CD14-positive monocyte (primary cell): ENCODE results near the gene RPL38. TPM values are rescaled to one million over a fixed set of nuclear protein-coding genes. Genes with fewer than 3 reads are reported as not detected.

Experiments used
- DNase-seq, 3 donors: peaks; one replicate each; pipeline ENCODE4 v3.0.0-alpha.2; 2011 to 2022
- H2AFZ ChIP-seq: 2 replicates; pipeline ENCODE4 v1.6.0; 2012; ENCODE audit warnings: mild to moderate bottlenecking, low read depth, low read length, inconsistent platforms; ENCODE audit not compliant: insufficient read depth, poor library complexity, severe bottlenecking
- H3K27ac ChIP-seq, 2 donors: 1 replicate in 1 of 2; 2 replicates in 1 of 2; pipeline ENCODE4 v1.5.1; 2012 to 2013; ENCODE audit warnings: low read length in 2 of 2, control low read depth in 1 of 2, inconsistent platforms in 1 of 2, low read depth in 1 of 2, mild to moderate bottlenecking in 1 of 2
- H3K27me3 ChIP-seq, 2 donors: one replicate each; pipeline versions ENCODE4 v1.6.0 to v1.6.1; 2011 to 2013; ENCODE audit warnings: low read length in 2 of 2; ENCODE audit not compliant: control insufficient read depth in 2 of 2, insufficient read depth in 2 of 2
- H3K36me3 ChIP-seq, 2 donors: replicated peaks in 1 of 2; 1 replicate in 1 of 2; 2 replicates in 1 of 2; pipeline versions ENCODE4 v1.5.1 to v1.6.1; 2012 to 2013; ENCODE audit warnings: low read length in 2 of 2, control low read depth in 1 of 2, inconsistent platforms in 1 of 2, mild to moderate bottlenecking in 1 of 2; ENCODE audit not compliant: insufficient read depth in 2 of 2, control insufficient read depth in 1 of 2
- H3K4me1 ChIP-seq, 2 donors: 1 replicate in 1 of 2; 2 replicates in 1 of 2; pipeline versions ENCODE4 v1.5.1 to v1.6.1; 2012 to 2013; ENCODE audit warnings: low read length in 2 of 2, control low read depth in 1 of 2, inconsistent platforms in 1 of 2, mild to moderate bottlenecking in 1 of 2, moderate library complexity in 1 of 2; ENCODE audit not compliant: insufficient read depth in 2 of 2, control insufficient read depth in 1 of 2
- H3K4me2 ChIP-seq: replicated peaks from 2 replicates; pipeline ENCODE3; 2012; ENCODE audit warnings: low read length, moderate library complexity, mild to moderate bottlenecking; ENCODE audit not compliant: poor library complexity, severe bottlenecking; ENCODE audit errors: extremely low read depth
- H3K4me3 ChIP-seq, 3 experiments: fragments of 200-600 bp in 1 of 3; sonication (generic) in 1 of 3; replicated peaks in 1 of 3; 1 replicate in 2 of 3; 2 replicates in 1 of 3; pipeline ENCODE4 v1.5.1; 2011 to 2013; ENCODE audit warnings: low read length in 3 of 3, mild to moderate bottlenecking in 3 of 3, control low read depth in 2 of 3, low read depth in 2 of 3, inconsistent platforms in 1 of 3, moderate library complexity in 1 of 3
- H3K79me2 ChIP-seq: 2 replicates; pipeline ENCODE4 v1.6.0; 2012; ENCODE audit warnings: mild to moderate bottlenecking, control low read depth, inconsistent platforms, low read length, moderate library complexity; ENCODE audit not compliant: insufficient read depth
- H3K9ac ChIP-seq: 2 replicates; pipeline ENCODE4 v1.6.0; 2017; ENCODE audit warnings: low read length, mild to moderate bottlenecking; ENCODE audit not compliant: insufficient read depth, poor library complexity, severe bottlenecking
- H3K9me3 ChIP-seq, 2 donors: replicated peaks in 1 of 2; 1 replicate in 1 of 2; 2 replicates in 1 of 2; pipeline versions ENCODE4 v1.5.1 to v1.6.1; 2012 to 2013; ENCODE audit warnings: low read length in 2 of 2, control low read depth in 1 of 2; ENCODE audit not compliant: control insufficient read depth in 1 of 2, insufficient read depth in 1 of 2
- H4K20me1 ChIP-seq: 2 replicates; pipeline ENCODE4 v1.6.0; 2012; ENCODE audit warnings: mild to moderate bottlenecking, low read length, control low read depth, moderate library complexity; ENCODE audit not compliant: insufficient read depth
- H3K27ac Mint-ChIP-seq, 7 donors: one replicate each; pipeline ENCODE4 v1.8.0; 2020; ENCODE audit warnings: mild to moderate bottlenecking in 7 of 7, mixed read lengths in 7 of 7, moderate library complexity in 6 of 7, inconsistent platforms in 2 of 7
- H3K27me3 Mint-ChIP-seq, 3 donors: one replicate each; pipeline ENCODE4 v1.8.0; 2021 to 2022; ENCODE audit warnings: low read depth in 3 of 3, mild to moderate bottlenecking in 3 of 3, mixed read lengths in 3 of 3, moderate library complexity in 3 of 3, inconsistent platforms in 1 of 3
- H3K36me3 Mint-ChIP-seq, 2 donors: one replicate each; pipeline ENCODE4 v1.8.0; 2020; ENCODE audit warnings: mixed read lengths in 2 of 2, inconsistent platforms in 1 of 2, mild to moderate bottlenecking in 1 of 2
- H3K4me1 Mint-ChIP-seq: one replicate; pipeline ENCODE4 v1.8.0; 2020; ENCODE audit warnings: mild to moderate bottlenecking, mixed read lengths
- H3K4me3 Mint-ChIP-seq, 2 donors: one replicate each; pipeline ENCODE4 v1.8.0; 2020; ENCODE audit warnings: mild to moderate bottlenecking in 2 of 2, mixed read lengths in 2 of 2, moderate library complexity in 1 of 2
- H3K9me3 Mint-ChIP-seq, 7 donors: one replicate each; pipeline ENCODE4 v1.8.0; 2020 to 2022; ENCODE audit warnings: mixed read lengths in 7 of 7, mild to moderate bottlenecking in 6 of 7, moderate library complexity in 6 of 7, inconsistent platforms in 2 of 7
- CTCF ChIP-seq: fragments of 200-600 bp; IDR thresholded peaks from one replicate; pipeline ENCODE4 v1.8.0; 2022; ENCODE audit warnings: antibody characterized with exemption, mild to moderate bottlenecking
- WGBS: methylation state at CpG from one replicate; pipeline ENCODE4 v1.1.5; 2013; ENCODE audit warnings: missing lambda C conversion rate; ENCODE audit not compliant: insufficient coverage; 5-methylcytosine and 5-hydroxymethylcytosine counted together
- intact Hi-C, 2 donors: fragments of 100-400 bp; cut with micrococcal nuclease; formaldehyde crosslinking; loops; one replicate each; pipeline versions ENCODE4 v1.15.0 to v1.15.1; 2023
- polyA plus RNA-seq, 3 donors: library from polyadenylated mRNA; depleted of rRNA in 1 of 3; unstranded in 2 of 3; stranded (reverse) in 1 of 3; fragments of 300-500 nt in 2 of 3; fragments of >200 nt in 1 of 3; fragmentation: Illumina TruSeq in 2 of 3; gene quantifications; 1 replicate in 2 of 3; 2 replicates in 1 of 3; pipeline ENCODE4 v1.2.3, GENCODE V29; 2012 to 2021

The RPL38 gene
- polyA plus RNA-seq, 3 donors = 379 to 1,070 (median 919) TPM

- Mint-ChIP-seq H3K27ac (peak overlapping the region in 3 of 7 donors; percentile 19 to 82 (median 74)), H3K9me3 (peaks cover 0 to 2% (median 0%) of the 10 kb centered on the region in 7 donors), H3K4me1 (peaks cover 48% of the 10 kb centered on the region), H3K27me3 (peaks cover 0 to 12% (median 8%) of the 10 kb centered on the region in 3 donors), H3K36me3 (peaks cover 47 to 62% of the 10 kb centered on the region in 2 donors), H3K4me3 (no peak overlapping the region)
- H3K79me2 ChIP-seq = peaks cover 75% of the 10 kb centered on the region
- no peak overlapping the region for H3K4me2 ChIP-seq
- H3K4me1 ChIP-seq = peaks cover 27 to 32% of the 10 kb centered on the region in 2 donors
- H2AFZ ChIP-seq = no peak overlapping the region
- WGBS = 93% methylated on average over 3 of the region's 5 CpGs
- H3K36me3 ChIP-seq = peaks cover 55 to 67% of the 10 kb centered on the region in 2 donors
- H3K9me3 ChIP-seq = no peaks in the 10 kb centered on the region
- H3K9ac ChIP-seq = no peak overlapping the region
- no peak overlapping the region for H3K27ac ChIP-seq
- H4K20me1 ChIP-seq = peaks cover 78% of the 10 kb centered on the region
- no peak for TF ChIP-seq CTCF
- no peak for DNase-seq
- no peak overlapping the region for H3K4me3 ChIP-seq
- intact Hi-C loops = no loop called here
- peaks cover 0 to 7% of the 10 kb centered on the region in 2 donors for H3K27me3 ChIP-seq
These were observed 2.9 kb downstream of the RPL38 start for GRCh38 chr17:74206332-74206818.

- no peaks in the 10 kb centered on the region for H3K27me3 Mint-ChIP-seq
- Histone ChIP-seq H4K20me1 (peaks cover 87% of the 10 kb centered on the region), H2AFZ (no peak overlapping the region), H3K36me3 (peaks cover 47 to 59% of the 10 kb centered on the region in 2 donors), H3K4me2 (peak overlapping the region; percentile 92), H3K27me3 (no peaks in the 10 kb centered on the region), H3K27ac (peak overlapping the region in 1 of 2 donors; percentile 84), H3K9me3 (no peaks in the 10 kb centered on the region), H3K9ac (no peak overlapping the region), H3K79me2 (peaks cover 84% of the 10 kb centered on the region), H3K4me1 (peaks cover 34 to 49% of the 10 kb centered on the region in 2 donors), H3K4me3 (peak overlapping the region in 1 of 3 experiments; percentile 96)
- intact Hi-C loops = loop anchor here (2.0 to 5.0 kb wide), 5 partner anchors 37 to 150 kb away; partner anchors contain the start of gene BTBD17 (in 1 of the 2)
- 73% methylated on average over 15 of the region's 18 CpGs for WGBS
- peaks cover 60% of the 10 kb centered on the region for H3K4me1 Mint-ChIP-seq
- peak overlapping the region; percentile 57 to 74 for H3K4me3 Mint-ChIP-seq
- H3K27ac Mint-ChIP-seq = peak overlapping the region in 4 of 7 donors; percentile 30 to 84 (median 54)
- peak; percentile 57 to 71 (median 65) for DNase-seq
- H3K36me3 Mint-ChIP-seq = peaks cover 38 to 60% of the 10 kb centered on the region in 2 donors
- TF ChIP-seq CTCF = peak; percentile 94
- H3K9me3 Mint-ChIP-seq = peaks cover 0 to 2% (median 0%) of the 10 kb centered on the region in 7 donors
These were observed 7.0 kb downstream of the RPL38 start for GRCh38 chr17:74210191-74211140.
